ENCODE results near the gene LRP4. TPM values are rescaled to one million over a fixed set of nuclear protein-coding genes. Genes with fewer than 3 reads are reported as not detected.

The LRP4 gene
- total RNA-seq, 2 experiments from 2014 or later, result 0.02 to 0.15 TPM

GRCh38 chr11:46832511-46833214 is 85.7 kb downstream of the LRP4 start:
- ChIA-PET CTCF (no interaction called here), POLR2A (no interaction called here)
- Mint-ChIP-seq H3K9me3 (no peaks in the 10 kb centered on the region), H3K36me3 (ENCODE audit: low read depth) (peaks cover 11% of the 10 kb centered on the region), H3K4me1 (peaks cover 8% of the 10 kb centered on the region), H3K27me3 (no peaks in the 10 kb centered on the region), H3K27ac (no peak overlapping the region), H3K4me3 (no peak overlapping the region)
- no peak for DNase-seq

DNA sequence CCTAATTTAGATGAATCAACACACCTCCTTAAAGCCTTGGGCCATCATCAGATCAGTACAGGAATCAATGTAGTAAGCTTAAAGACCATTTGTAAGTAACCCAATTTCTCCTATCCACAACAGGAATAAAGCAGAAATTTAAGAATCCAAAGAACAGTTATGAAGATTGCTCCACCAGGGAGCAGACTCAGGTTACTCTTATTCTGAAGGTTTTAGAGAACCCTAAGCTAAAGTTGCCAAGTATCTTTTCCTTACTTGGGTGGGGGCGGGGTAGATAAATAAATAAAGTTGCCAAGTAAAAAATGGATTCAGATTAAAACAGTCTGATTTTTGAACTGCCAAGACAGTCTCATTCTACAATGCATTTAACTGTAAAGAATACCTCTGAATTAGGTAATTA is 90.4 kb downstream of the LRP4 start:
- no peak for DNase-seq
- Mint-ChIP-seq H3K4me1 (peaks cover 32% of the 10 kb centered on the region), H3K27me3 (no peaks in the 10 kb centered on the region), H3K27ac (peak overlapping the region; percentile 65), H3K9me3 (no peaks in the 10 kb centered on the region), H3K36me3 (ENCODE audit: low read depth) (peaks cover 4% of the 10 kb centered on the region), H3K4me3 (no peak overlapping the region)
- ChIA-PET POLR2A (no interaction called here), CTCF (interaction anchor here (1.2 to 2.1 kb wide), 2 partner anchors 13 to 31 kb away, joined by 4 to 7 read pairs; no protein-coding TSS in a partner anchor)

GRCh38 chr11:46826310-46827044 is 91.9 kb downstream of the LRP4 start:
- Mint-ChIP-seq H3K9me3 (no peaks in the 10 kb centered on the region), H3K27ac (peak overlapping the region; percentile 65), H3K4me1 (peaks cover 32% of the 10 kb centered on the region), H3K36me3 (ENCODE audit: low read depth) (peaks cover 3% of the 10 kb centered on the region), H3K4me3 (peak overlapping the region; percentile 73), H3K27me3 (no peaks in the 10 kb centered on the region)
- peak; percentile 77 for DNase-seq
- POLR2A ChIA-PET, result no interaction called here
- CTCF ChIA-PET, result interaction anchor here (0.6 to 2.1 kb wide), 8 partner anchors 8 to 167 kb away, joined by 3 to 7 read pairs (median 3); no protein-coding TSS in a partner anchor

DNA sequence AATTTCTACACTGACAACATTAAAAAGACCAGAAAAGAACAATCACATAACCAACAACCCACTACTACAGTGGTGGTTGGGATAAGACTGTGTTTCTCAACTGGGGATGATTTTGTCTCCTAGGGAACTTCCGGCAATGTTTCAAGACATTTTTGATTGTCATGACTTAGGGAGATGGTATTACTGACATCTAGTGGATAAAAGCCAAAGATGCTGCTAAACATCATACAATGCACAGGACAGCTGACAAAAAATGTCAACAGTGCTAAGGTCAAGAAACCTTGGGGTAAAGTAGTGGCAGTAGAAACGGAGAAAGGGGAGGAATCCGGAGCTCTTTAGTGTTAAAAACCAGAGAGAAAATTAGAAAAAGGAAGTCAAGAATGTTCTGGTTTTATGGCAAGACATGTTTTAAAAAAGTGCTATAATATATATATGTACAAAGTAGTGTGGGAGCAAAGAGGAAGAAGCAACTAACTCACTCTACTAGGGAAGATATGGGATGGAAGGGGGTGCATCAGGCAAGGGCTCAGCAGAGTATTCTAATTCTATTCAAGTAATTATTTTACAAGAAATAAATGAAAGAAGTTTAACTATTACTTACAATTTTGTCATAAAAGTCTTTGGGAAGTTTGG is 109.4 kb downstream of the LRP4 start:
- Mint-ChIP-seq H3K27ac (no peak overlapping the region), H3K4me1 (peaks cover 17% of the 10 kb centered on the region), H3K9me3 (no peaks in the 10 kb centered on the region), H3K27me3 (no peaks in the 10 kb centered on the region), H3K36me3 (ENCODE audit: low read depth) (peaks cover 35% of the 10 kb centered on the region), H3K4me3 (no peak overlapping the region)
- peak; percentile 6 for DNase-seq
- ChIA-PET POLR2A (no interaction called here), CTCF (interaction anchor here (0.7 kb wide), 1 partner anchor 11 kb away, joined by 3 read pairs; no protein-coding TSS in a partner anchor)

Other genes with a start within 250 kb of the LRP4 start
- 10 to 100 TPM; 83.8 to 88.8 TPM for gene ARHGAP1, start 217.9 kb downstream of the LRP4 start, total RNA-seq
- gene ZNF408, start 217.5 kb downstream of the LRP4 start, total RNA-seq, result 10 to 100 TPM; 11.7 to 16.3 TPM
- gene F2, start 199.3 kb downstream of the LRP4 start, total RNA-seq, result under 1 TPM in 1 of 2 experiments, not detected in 1; 0.15 TPM
- gene CKAP5, start 72.3 kb downstream of the LRP4 start, total RNA-seq, result 100 to 1,000 TPM; 171 to 189 TPM
- gene CSTPP1, start 18.2 kb upstream of the LRP4 start, total RNA-seq, result 10 to 100 TPM; 18.2 to 18.9 TPM